Cardiac muscle cell (in vitro differentiated cells and primary cell): ENCODE results near the gene FAM120A. TPM values are rescaled to one million over a fixed set of nuclear protein-coding genes. Genes with fewer than 3 reads are reported as not detected.

Source experiments
- DNase-seq, 2 donors: peaks; one replicate each; pipeline versions ENCODE4 v3.0.0 to v3.0.0-alpha.2; 2010 to 2017; ENCODE audit warnings: low read depth in 1 of 2, low spot score in 1 of 2
- H3K27ac ChIP-seq: fragments of 200-600 bp; sonication (generic); 2 replicates; pipeline ENCODE4 v1.5.1; 2016
- H3K27me3 ChIP-seq: fragments of 200-600 bp; sonication (generic); 2 replicates; pipeline ENCODE4 v1.6.0; 2016; ENCODE audit warnings: control low read depth
- H3K36me3 ChIP-seq: fragments of 200-600 bp; sonication (generic); 2 replicates; pipeline ENCODE4 v1.5.1; 2016; ENCODE audit warnings: control low read depth
- H3K4me1 ChIP-seq: fragments of 200-600 bp; sonication (generic); 2 replicates; pipeline ENCODE4 v1.8.1; 2017; ENCODE audit warnings: low read depth, mild to moderate bottlenecking, mixed run types
- H3K4me3 ChIP-seq: fragments of 200-600 bp; sonication (generic); 2 replicates; pipeline ENCODE4 v1.5.1; 2016; ENCODE audit warnings: mild to moderate bottlenecking
- H3K9me3 ChIP-seq: fragments of 200-600 bp; sonication (generic); 2 replicates; pipeline ENCODE4 v1.5.1; 2017; ENCODE audit warnings: low read depth, mild to moderate bottlenecking, control low read depth
- CTCF ChIP-seq: IDR thresholded peaks from 2 replicates; pipeline ENCODE4 v1.5.1; 2012; ENCODE audit warnings: low read depth, mild to moderate bottlenecking, low read length
- polyA plus RNA-seq: library from polyadenylated mRNA; unstranded; fragments of >200 nt; fragmentation: Nextera tagmentation; extraction: Ambion mirVana; gene quantifications from 2 replicates; pipeline ENCODE4 v1.2.1, GENCODE V29; 2016
- total RNA-seq: library from RNA; depleted of rRNA; stranded (reverse); fragments of >200 nt; gene quantifications from 2 replicates; pipeline ENCODE4 v1.2.3, GENCODE V29; 2016

The FAM120A gene
- total and polyA plus RNA-seq, 2 experiments from 2014 or later: 12.9 to 39.8 TPM

DNA sequence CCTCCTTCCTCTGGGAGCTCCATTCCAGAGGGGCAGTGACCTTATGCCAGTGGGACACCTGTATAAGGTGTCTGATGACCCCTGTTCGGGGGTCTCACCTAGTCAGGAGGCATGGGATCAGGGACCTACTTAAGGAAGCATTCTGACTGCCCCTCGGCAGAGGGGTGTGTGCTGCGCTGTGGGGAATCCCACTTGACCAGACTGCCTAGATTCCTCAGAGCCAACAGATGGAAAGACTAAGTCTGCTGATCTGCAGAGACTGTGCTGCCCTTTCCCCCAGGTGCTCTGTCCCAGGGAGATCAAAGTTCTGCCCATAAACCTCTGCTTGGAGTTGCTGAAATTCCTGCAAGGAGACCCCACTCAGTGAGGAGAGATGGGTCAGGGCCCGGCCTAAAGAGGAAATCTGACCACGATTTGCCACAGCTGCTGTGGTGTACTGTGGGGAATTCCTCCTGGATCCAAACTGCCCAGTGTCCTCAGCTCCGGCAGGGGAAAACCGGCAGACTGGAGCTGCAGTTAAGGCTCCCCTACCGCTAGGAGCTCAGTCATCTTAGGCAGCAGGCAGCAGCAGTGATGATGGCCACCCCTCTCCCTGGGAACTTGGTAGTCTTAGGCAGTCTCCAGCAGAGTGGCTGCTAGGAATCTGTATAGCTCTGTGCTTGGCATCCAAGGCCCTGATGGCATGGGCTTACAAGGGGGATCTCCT lies 34.8 kb upstream of the FAM120A start:
- no peak for TF ChIP-seq CTCF
- DNase-seq: no peak
- Histone ChIP-seq H3K4me1 (no peaks in the 10 kb centered on the region), H3K9me3 (no peaks in the 10 kb centered on the region), H3K36me3 (no peaks in the 10 kb centered on the region), H3K27ac (no peak overlapping the region), H3K27me3 (no peaks in the 10 kb centered on the region), H3K4me3 (no peak overlapping the region)

GRCh38 chr9:93417538-93417937 lies 33.9 kb upstream of the FAM120A start:
- TF ChIP-seq CTCF: no peak
- Histone ChIP-seq H3K4me1 (no peaks in the 10 kb centered on the region), H3K36me3 (no peaks in the 10 kb centered on the region), H3K9me3 (no peaks in the 10 kb centered on the region), H3K27ac (no peak overlapping the region), H3K4me3 (no peak overlapping the region), H3K27me3 (no peaks in the 10 kb centered on the region)
- no peak for DNase-seq

DNA sequence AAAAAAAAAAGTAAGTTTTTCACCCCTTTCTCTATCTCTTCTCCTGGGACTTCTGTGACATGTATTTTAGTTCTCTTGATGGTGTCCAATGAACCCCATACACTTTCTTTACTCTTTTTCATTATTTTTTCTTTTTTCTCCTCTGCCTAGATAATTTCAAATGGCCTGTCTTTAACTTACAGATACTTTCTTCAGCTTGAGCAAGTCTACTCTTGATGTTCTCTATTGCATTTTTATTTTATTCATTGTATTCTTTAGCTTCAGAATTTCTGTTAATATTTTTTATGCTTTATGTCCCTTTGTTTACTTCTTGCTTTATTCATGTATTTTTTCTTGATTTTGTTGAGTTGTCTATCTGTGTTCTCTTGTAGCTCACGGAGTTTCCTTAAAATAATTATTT lies 32.5 kb upstream of the FAM120A start:
- TF ChIP-seq CTCF: no peak
- H3K4me1 ChIP-seq: no peaks in the 10 kb centered on the region
- H3K4me3 ChIP-seq: no peak overlapping the region
- no peak for DNase-seq
- H3K9me3 ChIP-seq: no peaks in the 10 kb centered on the region
- no peaks in the 10 kb centered on the region for H3K36me3 ChIP-seq
- H3K27ac ChIP-seq: no peak overlapping the region
- H3K27me3 ChIP-seq: no peaks in the 10 kb centered on the region

DNA sequence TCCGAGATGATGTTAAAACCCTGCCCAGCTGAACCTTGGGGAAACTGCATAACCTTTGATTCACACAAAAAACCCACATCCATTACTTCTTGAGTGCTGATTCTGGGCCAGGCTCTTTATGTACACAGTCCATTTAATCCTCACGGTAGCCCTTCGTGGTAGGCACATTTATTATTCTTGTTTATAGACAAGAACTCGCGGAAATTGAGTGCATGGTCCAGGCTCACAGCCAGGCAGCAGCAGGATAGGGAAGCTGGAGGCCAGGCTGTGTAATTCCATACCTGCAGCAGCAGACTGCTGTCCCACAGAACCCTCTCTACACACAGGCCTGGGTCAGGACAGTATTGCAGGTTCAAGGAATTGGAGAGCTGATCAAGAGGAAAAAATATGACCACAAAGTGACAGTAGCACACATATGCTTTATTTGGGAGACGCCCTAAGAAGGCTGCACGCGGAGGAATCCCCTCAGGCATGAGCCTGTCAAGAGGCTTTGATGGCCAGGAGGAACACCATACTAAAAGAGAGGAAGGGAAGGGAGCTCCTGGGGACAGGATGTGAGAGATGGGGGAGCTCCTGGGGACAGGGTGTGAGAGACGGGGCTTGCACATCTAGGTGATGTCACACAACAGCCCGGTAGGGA lies 28.4 kb upstream of the FAM120A start:
- DNase-seq: no peak
- H3K4me1 ChIP-seq: no peaks in the 10 kb centered on the region
- H3K36me3 ChIP-seq: no peaks in the 10 kb centered on the region
- no peak overlapping the region for H3K4me3 ChIP-seq
- TF ChIP-seq CTCF: no peak
- no peaks in the 10 kb centered on the region for H3K27me3 ChIP-seq
- H3K9me3 ChIP-seq: no peaks in the 10 kb centered on the region
- no peak overlapping the region for H3K27ac ChIP-seq

- H3K4me1 ChIP-seq: peaks cover 10% of the 10 kb centered on the region
- no peak for DNase-seq
These were observed 23.7 kb upstream of the FAM120A start for GRCh38 chr9:93427655-93428379.

More at GRCh38 chr9:93427655-93428379, 23.7 kb upstream of the FAM120A start:
- Histone ChIP-seq H3K4me3 (no peak overlapping the region), H3K36me3 (no peaks in the 10 kb centered on the region), H3K27me3 (no peaks in the 10 kb centered on the region), H3K27ac (no peak overlapping the region), H3K9me3 (no peaks in the 10 kb centered on the region)
- TF ChIP-seq CTCF: peak; percentile 38
